NCI-H69 (cell line): ENCODE measurements around the gene APOLD1.
"Not testable (repeated sequence)": the region's sequence is repeated elsewhere in the genome, so short reads cannot be mapped to it uniquely, and the experiment has no call there.

Source experiments
- DNase-seq: peaks from one replicate; lab custom pipeline; 2025; lab: John Stamatoyannopoulos, UW

APOLD1 gene, protein sequence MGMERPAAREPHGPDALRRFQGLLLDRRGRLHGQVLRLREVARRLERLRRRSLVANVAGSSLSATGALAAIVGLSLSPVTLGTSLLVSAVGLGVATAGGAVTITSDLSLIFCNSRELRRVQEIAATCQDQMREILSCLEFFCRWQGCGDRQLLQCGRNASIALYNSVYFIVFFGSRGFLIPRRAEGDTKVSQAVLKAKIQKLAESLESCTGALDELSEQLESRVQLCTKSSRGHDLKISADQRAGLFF

DNA sequence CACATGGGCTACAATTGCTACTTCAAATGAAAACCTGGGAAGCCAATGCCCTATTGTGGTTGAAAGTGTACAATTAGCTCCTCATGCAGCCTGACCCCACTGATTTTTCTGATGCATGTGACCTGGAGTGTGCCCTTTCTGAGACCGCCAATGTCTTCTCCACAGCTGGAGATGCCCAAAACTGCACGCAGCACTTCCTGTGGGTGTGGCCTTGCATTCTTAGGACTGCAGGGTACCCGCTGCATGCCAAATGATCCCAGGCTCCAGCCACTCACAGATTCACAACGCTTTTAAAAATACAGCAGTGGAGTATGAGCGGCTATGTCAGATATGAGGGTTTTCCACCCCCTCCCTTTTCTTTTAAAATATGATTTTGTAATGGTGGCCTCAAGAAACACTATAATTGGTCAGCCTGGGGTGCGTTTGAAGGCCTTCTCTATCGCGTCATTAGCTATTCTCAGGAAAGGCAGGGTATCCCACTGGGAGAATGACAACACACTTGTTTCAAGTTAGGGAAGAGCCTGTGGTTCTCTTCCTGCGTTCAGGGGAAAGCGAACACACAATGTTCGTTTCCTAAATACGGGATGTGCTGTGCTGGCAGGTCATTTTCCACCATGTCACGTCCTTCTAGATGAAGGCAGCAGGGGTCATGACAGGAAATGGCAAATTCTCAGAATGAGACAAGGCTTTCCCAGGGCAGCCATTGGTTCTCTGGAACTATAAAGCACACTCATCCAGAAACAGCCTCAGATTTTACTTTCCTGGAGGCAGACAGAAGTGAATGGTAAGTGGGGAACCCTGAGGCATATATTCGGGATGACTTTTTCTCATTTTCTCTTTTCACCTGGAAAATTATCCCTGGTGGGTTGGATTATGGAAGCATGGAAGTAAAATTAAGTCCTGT, at the start of gene APOLD1:
Gene APOLD1 (plus strand): TSS at position 749 of the 904 bp plus-strand sequence. CDS start 33 bp downstream, at position 782.
- peak; percentile 56 for DNase-seq

DNA sequence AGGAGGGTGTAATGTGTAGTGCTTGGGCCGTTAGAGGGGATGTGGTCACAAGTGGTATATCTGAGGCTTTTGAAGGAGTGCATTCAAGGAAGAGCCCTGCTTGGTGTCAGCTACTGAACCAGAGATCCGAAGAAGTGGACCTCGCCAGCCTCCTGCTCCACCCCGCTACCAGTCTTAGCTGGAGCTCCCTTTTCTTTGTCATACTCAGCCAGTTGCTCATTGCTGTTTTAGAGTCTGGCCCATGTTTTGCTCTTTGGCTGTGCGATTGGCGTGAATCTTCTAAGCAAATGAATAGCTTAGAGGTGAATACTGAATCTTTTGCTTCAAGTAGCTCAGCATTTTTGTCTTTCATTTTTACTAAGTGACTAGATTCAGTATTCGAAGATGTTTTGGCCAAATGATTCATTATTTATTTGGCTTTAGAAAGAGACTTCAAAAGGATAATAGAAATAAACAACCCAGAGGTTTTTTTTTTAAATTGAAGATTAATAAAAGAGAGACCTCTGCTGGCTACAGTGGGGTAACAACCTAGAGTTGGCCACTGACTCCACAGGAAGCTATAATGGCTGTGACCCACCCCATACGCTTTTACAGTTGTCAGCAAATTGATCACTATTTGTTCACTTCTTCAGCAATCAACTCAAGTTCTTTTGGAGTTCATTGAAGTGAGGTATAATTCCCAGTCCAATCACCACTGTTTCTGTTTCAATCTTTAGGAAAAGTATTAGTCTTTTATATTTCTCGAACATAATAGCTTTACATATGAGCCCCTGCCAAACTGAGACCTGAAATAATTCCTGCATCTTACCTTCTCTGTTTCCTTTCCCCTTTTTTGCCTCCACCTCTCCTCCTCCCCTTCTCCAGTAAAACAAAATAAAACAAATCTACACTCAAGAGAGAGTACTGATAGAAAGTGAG, 48.4 kb upstream of the APOLD1 start:
- peak; percentile 35 for DNase-seq

DNA sequence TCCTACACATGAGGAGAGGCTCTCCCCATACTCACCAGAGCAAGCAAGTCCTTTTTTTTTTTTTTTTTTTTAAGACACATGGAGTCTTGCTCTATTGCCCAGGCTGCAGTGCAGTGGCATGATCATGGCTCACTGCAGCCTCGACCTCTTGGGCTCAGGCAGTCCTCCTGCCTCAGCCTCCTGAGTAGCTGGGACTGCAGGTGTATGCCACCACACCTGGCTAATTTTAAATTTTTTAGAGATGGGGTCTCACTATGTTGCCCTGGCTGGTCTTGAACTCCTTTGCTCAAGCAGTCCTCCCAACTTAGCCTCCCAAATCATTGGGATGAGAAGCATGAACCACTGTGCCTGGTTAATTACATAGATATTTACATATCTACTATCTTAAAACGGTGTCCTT, 47.3 kb upstream of the APOLD1 start:
- DNase-seq, result not testable (repeated sequence)

DNA sequence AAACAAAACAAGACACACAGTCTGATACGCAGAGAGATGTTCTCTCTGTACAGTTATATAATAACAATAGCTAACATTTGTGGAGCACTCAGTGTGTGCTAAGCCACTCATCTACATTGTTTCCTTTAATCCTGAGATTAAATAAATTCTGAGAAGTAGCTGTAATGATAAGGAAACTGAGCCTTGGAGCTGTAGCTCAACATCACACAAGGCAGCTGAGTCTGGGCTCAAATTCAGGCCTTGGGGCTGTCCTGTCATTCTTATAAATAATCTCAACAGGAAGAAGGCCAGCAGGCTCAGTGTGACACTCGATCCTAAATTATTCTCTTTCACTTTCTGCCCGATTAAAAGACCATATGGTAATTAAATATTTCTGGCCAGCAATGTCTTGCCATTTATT, 43.8 kb upstream of the APOLD1 start:
- no peak for DNase-seq

DNA sequence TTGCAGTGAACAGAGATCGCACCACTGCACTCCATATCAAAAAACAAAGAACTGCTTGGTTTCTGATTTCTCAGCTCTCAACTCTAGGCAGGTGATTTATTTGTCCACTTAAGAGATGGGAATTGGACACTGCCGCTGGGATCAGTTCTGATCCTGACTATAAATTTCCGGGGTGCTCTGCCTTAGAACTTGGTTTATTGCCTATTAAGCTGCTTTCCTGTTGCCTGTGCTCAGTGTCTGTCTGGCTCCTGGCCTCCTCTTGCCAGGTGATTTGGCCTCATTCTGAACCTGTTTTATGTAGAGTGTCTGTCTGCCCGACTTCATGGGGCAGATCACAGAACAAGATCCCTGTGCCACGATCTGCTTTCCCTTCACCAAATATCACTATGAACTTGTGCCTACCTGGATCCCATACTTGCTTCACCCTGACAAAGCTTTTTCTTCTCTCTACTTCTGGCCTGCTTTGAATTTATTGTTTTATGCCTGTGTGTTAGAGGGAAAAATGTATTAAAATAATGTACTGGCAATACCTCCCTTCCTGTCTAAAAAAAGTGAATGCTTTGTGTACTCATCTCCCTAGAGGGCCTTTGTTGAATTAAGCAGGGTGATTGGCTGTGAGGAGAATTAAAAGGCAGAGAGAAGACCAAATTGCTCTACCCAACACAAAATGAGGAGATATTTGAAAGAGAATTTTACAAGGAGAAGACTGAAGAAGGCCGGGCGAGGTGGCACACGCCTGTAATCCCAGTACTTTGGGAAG, 40.7 kb upstream of the APOLD1 start:
- DNase-seq, result peak; percentile 16

DNA sequence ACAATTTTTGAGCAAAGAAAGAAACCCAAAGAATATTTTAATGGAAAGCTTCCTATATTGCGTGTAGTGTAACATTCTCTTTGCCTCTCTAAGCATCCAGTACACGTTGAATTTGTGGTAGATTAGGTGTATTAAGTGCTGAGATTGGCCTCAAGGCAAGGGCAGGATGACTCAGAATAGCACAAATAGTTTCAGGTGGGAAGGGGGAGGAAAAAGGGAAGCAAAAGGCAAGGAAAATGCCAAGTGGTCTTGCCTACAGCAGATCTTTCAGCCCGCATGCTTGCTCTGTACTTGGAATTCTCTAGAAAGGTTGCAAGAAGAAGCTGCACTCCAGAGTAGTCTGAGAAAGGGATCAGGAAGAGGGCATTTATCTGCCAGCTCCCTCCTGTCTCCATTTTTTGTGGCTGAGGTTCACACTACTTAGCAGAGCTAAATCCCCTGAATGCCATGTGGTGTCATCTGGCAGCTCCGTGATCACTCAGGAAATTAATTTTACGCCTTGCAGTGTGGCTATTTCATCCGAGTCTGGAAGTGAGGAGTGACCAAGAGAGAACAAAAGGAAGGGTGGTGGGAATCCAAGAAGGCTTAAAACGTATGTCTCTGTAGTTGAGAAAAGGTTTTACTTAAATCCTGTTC, 39.8 kb upstream of the APOLD1 start:
- DNase-seq, result no peak

DNA sequence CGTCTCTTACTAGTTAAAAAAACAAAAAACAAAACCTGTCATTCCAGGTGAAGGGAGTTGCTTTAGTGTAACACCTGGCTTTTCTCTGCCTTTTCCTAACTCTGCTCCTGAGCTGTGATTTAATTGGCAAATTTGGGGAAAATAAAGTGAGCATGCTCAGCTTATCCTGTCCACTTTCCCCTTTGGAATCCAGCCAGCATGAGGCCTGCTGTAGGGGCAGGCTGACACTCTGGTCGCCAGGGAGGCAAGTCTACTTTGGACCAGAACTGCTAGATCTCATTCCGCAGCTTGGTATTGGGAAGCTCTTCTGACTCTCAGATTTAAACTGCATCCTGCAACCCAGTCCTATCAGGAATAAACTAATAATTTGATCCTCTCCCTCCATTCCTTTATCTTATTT, 38.2 kb upstream of the APOLD1 start:
- DNase-seq, result no peak

DNA sequence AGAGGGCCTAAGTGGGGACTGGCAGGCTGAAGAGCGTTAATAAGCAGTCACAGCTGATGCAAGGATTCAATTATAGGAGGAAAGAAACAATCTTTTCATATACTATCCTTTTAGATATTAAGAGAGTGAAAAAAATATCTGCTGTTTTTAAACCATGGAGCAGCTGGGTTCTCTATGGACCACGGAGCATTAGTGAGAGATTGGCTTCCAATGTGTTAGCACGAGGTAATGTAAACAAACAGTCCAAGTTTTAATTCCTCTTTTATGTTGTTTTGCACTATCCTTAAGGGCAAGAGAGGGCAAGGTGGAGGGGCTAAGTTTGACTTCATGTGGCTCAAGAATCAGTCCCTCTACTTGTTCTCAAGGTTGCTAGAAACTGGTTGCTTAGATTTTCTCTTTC, 37.4 kb upstream of the APOLD1 start:
- DNase-seq, result no peak

DNA sequence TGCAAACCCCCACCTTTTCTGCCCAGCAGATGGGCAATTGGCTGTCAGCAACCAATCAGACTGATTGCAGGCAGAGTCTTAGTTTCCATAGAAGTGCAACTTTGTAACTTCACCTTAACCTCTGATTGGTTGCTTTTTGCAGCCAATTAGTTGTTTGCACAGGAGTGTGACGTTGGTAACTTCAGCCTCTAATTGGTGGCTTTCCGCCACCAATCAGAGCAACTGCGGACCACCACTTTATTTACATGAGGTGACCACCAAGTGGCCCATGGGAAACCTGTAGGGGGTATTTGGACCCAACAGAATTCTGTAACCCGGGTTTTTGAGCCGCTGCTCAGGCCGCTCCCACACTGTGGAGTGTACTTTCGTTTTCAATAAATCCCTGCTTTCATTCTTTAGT, 36.0 kb upstream of the APOLD1 start:
- no peak for DNase-seq

DNA sequence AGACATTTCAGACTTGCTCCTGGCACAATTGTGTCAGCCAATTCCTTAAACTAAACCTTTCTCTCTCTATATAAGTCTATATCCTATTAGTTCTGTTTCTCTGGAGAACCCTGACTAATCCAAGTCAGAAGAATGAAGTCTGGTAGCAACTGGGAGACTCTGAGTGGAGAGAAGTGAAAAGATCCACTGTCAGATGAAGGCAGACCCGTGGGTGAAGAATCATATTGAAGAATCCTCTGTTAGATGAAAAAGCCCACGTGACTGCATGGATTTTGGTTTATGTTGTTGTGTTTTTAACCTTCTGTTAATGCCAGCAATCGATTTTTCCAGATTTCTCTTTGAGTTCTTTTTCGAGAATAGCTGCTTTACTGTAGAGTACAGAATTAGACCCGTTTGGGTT, 29.5 kb upstream of the APOLD1 start:
- DNase-seq, result no peak

DNA sequence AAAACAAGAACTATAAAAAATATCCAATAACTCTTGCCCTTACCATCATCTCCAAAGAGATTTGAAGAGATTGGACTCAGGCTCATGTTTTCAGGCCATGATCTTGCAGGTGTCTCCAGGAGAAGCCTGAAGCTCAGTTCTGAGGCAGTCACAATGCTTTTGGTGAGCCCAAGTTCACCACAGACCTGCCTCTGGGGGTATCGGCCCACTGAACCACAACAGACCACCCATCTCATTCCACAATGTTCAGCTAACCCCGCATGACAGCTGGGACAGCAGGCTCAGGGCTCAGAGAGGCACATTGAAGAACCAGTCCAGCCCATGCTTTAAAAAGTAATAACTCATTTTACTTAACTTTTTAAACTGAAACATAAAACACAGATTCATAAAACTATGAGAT, 28.3 kb upstream of the APOLD1 start:
- no peak for DNase-seq

DNA sequence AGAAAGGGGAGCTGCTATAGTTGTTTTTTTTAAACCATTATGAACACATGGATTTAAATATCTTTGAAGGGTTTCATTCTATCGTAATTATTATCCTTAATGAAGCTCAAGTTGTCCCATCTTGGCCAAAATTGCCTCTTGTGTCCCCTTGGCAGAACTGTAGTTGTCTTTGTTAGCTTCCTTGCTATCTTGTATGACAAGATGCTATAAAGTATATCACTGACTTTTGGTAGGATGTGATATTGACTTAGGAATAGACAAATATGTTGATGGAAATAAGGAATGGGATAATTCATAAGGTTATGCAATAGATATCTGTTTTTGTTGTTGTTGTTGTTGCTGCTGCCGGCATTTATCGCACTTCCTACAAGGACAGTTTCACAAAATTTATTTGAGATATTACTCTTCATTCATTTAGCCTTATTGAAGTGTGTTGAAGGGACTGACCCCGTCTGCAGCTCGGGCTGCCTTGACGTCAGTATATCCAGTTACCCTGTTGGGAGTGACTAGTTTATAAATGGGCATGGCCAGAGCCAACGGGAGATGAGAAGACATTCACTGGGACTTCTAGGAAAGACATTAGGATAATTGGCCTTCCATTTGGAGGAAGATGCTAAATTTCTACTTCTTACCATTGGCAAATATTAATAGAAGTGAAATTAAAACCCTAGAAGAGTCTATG, 26.1 kb upstream of the APOLD1 start:
- DNase-seq, result no peak

DNA sequence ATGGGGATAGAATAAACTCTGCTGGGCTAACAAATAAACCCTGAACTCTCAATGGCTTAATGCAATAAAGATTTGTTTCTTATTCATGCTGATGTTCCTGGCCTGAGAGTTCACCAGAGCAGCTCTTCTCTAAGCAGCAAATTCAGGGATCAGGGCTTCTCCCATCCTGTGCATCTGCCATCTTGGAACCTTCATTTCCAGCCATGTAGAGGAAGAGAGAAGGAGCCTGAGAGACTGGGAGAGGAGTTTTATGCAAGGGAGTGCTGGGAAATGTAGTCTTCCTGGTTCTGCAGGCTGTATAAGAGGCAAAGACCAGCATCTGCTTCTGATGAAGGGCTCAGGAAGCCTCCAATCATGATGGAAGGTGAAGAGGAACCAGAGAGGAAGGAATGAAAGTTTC, 20.6 kb upstream of the APOLD1 start:
- DNase-seq, result no peak

DNA sequence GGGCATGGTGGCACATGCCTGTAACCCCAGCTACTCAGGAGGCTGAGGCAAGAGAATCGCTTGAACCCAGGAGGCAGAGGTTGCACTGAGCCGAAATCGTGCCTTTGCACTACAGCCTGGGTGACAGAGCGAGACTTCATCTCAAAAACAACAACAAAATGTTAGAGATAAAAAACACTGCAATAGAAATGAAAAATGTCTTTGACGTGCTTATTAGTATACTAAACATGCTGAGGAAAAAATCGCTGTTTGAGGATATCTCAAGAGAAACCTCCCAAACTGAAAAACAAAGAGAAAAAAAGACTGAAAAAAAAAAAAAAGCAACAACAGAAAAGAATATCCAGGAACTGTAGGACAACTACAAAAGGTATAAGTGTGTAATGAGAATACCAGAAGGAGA, 15.2 kb upstream of the APOLD1 start:
- no peak for DNase-seq

DNA sequence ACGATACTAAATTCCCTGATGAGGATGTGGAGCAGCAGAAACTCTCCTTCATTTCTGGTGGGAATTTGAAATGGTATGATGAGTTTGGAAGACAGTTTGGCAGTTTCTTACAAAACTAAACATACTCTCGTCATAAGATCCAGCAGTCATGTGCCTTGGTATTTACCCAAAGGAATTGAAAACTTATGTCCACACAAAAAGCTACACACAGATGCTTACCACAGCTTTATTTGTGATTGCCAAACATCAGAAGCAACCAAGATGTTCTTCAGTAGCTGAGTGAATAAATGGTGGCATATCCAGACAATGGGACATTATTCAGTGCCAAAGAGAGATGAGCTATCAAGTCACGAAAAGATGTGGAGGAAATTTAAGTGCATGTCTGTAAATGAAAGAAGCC, 10.7 kb upstream of the APOLD1 start:
- DNase-seq, result no peak

DNA sequence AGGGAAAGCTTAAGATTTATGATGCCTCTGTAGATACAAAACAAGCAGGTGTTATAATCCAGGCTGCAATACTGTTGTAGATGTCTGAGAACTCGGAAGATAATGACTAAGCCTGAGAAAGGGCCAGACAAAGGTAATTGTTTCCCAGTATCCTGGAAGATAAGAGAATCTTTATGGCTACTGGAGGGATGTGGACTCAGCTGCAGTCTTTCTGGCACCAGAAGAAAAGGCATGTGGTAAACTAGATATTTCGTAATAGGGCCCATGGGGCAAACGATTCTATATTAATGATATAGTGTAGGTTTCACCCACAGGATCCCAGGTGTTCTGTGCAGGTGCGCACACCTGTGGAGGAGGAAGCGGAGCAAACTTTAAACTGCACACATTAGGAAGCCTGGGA, 9.2 kb upstream of the APOLD1 start:
- DNase-seq, result peak; percentile 87

DNA sequence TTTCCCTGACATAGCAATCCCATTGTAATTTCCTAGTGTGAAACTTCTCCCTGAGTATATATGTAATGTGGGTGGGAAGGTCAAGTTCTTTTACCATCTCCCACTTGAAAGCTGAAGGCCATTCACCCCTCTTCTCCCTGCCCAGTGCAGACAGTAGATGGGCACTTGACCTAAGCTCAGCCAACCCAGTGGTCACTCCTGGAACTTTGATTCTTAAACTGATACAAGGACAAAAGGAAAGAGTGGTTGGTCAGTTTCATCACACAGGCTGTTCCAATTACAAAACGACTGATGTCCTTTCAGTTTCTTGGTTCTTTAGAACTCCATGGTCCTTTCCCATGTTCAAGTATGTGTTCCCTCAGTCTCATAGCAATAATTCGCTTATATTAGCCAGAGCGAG, 8.4 kb upstream of the APOLD1 start:
- no peak for DNase-seq

DNA sequence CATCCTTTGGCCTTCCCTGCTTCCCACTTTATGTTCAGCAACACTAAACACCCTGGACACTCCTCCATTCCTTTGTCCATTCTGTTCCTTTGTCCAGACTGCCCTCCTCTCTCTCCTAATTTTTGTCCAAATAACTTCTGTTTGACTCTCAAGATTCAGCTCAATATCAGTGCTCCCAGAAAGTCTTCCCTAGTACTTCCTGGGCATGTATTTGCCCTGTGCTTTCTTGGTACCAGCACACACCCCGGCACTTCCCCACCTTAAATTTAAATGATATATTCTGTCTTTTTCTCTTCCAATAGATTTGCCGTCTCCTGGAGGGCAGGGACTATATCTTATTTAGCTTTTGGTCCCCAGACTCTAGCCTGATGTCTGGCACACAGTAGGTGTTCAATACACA, 6.5 kb upstream of the APOLD1 start:
- DNase-seq, result no peak

DNA sequence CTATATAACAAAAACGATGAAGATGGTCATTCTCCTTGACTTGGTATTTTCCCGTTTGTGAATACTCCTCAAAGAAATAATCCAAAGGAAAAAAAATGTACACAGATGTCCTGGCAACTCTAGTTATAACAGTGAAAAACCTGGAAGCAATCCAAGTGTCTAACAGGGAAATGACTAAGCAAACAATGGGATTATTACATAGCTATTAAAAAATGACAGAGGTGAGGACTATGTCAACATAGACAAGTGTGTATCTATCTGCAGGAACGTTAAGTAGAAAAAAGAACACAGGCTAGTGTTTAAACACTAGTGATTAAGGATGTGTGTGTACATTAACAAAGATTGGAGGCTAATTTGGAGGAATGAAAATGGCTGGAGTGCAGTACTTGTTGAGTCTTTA, 5.9 kb upstream of the APOLD1 start:
- DNase-seq, result peak; percentile 91

DNA sequence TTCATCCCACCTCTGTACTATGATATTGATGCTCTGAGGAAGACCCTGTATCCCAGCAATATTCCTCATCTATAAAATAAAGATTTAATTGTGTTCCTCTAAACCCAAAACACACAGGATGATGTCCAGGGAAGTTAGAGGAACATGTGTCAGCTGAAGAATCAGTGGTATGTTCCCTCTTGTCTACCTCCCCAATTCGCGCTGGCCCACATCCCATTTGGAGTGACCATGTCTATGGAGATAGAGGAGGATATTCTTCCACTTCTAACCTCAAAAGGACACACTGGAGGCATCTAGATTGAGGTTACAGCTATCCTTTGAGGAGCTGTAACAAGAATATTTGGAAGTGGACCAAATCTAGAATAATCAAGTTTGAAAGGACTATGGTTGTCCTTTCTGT, 1.3 kb upstream of the APOLD1 start:
- no peak for DNase-seq

DNA sequence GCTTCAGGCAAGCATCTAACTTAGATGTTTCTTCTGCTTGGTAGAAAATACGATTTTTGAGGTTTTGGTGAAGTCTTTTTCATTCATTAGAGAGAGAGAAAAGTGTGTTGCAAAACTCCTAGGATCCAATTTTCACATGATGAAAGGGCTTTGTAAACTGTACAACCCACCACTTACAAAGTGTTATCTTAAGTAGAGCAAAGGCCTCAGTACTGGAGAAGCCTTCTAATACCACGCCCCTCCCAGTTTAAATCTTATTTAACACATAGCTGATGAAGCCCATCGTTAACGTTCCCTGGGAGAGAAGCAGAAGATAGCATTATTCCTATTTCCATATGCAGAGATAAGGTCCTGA, 869 bp downstream of the APOLD1 start:
- no peak for DNase-seq
